ENCODE data around the gene CCNL1.
"Not testable (repeated sequence)": the region's sequence is repeated elsewhere in the genome, so short reads cannot be mapped to it uniquely, and the experiment has no call there.

Gene CCNL1

DNA sequence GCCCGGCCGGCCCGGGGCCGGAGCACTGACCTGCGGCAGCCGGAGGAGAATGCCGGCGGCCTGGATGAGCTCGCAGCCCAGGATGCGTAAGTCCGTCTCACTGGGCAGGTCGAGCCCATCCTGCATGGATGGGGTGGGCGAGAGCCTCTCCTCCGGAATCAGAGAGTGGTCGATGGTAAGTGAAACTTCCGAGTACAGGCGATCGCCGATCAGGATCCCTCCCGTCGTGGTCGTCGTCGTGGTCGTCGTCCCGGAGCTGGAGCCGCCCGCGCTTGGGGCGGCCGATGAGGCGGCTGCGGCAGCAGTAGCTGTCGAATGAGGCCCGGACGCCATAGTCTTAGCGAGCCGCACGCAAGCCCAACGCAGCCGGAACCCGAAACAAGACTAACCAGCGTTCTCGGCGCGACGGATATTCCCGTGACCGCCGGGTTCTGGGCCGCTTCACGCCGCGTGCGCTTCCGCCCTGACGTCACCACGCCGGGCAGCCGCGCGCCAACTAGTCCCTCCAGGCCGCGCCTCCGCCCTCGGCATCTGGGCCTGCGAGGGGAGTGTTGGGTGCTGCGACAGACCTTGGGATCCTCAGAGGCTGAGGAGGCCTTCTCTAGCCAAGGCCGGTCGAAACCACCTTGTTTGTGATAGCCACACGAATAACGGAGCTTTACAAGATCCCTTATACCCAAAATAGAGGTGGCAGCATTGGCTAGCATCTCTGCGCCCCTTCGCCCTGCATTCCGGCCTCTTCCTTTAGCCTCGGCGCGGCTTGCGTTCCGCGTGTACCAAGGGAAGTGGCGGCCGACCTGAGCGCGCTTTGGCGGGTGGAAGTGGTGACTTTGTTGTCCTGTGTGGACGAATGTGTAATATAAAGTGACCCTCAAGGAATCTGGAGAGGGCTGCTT is at the start of gene CCNL1:
Gene CCNL1, minus strand, starts transcription at position 386 of the 896 bp plus-strand sequence. Its CDS starts 53 bp downstream, at position 333.
- DNase-seq = peak; percentile 97

GRCh38 chr3:157204880-157205279 is 44.9 kb upstream of the CCNL1 start:
- no peak for DNase-seq

DNA sequence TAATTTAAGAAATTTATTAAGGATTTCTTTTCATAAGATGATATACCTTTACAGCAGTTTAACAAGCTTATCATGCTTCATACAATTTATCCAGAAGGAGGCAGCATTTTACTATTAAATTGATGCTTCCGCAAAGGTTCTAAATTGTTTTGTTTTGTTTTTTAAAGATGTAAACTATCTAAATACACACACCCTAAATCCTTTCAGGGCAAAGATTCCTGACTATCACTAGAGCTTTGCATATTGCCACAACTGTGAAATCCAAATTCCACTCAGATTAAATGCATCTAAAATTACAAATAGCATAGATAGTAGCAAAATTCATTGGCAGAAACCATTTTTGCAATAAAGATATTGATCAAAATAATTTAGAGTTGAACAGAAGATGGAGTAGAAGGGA is 44.5 kb upstream of the CCNL1 start:
- DNase-seq = no peak

DNA sequence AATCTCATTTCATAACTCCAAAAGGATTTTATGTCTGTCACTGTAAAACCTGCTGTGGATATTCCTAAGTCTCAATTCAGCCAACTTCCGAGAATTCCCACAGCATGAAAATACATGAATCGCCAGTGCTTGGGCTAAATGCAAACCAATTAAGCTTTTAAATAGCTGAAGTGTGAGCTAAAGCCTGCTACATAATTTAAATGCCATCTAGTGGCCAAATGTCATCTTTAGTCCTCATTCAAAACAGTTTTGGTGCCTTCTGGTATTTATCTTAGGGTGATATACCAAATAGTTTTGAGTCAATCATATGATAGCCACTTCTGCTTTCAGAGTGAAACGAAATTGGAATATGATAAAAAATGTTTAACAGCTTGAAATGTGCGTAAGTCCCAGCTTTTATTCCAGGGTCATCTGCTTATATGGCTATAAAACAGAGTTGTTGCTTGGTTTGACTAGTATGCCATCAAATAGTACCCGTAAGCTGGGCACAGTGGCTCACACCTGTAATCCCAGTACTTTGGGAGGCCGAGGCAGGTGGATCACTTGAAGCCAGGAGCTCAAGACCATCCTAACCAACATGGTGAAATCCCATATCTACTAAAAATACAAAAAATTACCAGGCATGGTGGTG is 41.8 kb upstream of the CCNL1 start:
- no peak for DNase-seq

- no peak for DNase-seq
These were observed 39.9 kb upstream of the CCNL1 start for GRCh38 chr3:157199841-157200240.

GRCh38 chr3:157195965-157196364 is 36.0 kb upstream of the CCNL1 start:
- no peak for DNase-seq

DNA sequence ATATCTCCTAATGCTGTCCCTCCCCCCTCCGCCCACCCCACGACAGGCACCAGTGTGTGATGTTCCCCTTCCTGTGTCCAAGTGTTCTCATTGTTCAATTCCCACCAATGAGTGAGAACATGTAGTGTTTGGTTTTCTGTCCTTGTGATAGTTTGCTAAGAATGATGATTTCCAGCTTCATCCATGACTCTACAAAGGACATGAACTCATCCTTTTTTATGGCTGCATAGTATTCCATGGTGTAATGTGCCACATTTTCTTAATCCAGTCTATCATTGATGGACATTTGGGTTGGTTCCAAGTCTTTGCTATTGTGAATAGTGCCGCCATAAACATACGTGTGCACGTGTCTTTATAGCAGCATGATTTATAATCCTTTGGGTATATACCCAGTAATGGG is 31.2 kb upstream of the CCNL1 start:
- DNase-seq = not testable (repeated sequence)

DNA sequence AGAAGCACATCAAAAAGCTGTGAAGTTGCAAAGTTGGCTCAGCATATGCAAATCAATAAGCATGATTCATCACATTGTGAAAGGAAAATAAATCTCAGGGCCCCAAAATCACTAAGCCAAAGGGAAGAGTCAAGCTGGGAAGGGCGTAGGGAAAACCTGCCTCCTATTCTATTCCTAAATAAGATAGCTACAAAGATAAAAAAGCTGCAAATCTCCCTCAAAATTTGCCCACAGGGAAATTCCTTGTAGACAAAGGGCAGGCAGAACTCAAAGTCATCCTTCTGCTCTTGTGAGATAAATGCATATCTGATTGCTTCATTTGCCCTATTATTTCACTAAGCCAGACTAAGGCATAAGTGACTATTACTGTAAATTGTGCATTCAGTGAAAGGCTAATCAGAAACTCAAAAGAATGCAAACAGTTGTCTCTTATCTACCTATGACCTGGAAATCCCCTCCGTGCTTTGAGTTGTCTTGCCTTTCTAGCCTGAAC is 30.5 kb upstream of the CCNL1 start:
- no peak for DNase-seq

DNA sequence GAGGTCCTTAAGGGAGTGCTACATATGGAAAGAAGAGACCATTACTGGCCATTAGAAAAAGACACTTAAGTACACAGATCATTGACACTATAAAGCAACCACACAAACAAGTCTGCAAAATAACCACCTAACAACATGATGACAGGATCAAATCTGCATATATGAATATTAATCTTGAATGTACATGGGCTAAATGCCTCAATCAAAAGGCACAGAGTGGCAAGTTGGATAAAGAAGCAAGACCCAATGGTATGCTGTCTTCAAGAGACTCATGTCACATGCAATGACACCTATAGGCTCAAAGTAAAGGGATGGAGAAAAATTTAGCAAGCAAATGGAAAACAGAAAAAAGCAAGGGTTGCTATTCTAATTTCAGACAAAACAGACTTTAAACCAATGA is 28.4 kb upstream of the CCNL1 start:
- no peak for DNase-seq

- no peak for DNase-seq
These were observed 22.9 kb upstream of the CCNL1 start for GRCh38 chr3:157182879-157183278.

DNA sequence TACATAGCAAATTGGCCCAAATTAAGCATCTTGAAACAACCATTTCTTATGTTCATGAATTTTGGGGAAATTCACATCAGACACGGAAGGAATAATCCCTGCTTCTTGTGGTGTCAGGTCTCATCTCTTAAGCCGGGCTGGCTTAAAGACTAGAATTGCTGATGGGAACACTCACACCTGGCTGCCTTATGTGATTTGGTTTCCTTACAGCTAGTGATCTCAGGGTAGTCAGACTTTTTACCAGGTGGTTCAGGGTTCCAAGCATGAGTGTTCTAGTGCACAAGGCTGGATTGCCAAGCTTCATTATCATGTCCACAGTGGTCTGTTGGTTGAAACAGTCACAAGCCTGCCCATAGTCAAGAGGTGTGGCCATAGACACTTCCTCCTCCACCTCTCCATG is 20.3 kb upstream of the CCNL1 start:
- no peak for DNase-seq

GRCh38 chr3:157179365-157179803 is 19.4 kb upstream of the CCNL1 start:
- no peak for DNase-seq

GRCh38 chr3:157178503-157179364 is 18.8 kb upstream of the CCNL1 start:
- DNase-seq = not testable (repeated sequence)

DNA sequence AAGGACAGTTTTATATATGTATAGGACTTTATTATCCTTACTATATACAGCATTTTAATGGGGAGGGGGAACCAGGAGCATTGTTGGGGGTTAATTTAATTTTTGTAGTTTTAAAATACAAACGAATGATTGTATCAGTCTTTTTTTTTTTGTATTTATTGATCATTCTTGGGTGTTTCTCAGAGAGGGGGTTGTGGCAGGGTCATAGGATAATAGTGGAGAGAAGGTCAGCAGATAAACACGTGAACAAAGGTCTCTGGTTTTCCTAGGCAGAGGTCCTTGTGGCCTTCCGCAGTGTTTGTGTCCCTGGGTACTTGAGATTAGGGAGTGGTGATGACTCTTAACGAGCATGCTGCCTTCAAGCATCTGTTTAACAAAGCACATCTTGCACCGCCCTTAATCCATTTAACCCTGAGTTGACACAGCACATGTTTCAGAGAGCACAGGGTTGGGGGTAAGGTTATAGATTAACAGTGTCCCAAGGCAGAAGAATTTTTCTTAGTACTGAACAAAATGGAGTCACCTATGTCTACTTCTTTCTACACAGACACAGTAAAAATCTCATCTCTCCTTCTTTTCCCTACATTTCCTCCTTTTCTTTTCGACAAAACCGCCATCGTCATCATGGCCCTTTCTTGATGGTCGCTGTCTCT is 18.0 kb upstream of the CCNL1 start:
- not testable (repeated sequence) for DNase-seq

DNA sequence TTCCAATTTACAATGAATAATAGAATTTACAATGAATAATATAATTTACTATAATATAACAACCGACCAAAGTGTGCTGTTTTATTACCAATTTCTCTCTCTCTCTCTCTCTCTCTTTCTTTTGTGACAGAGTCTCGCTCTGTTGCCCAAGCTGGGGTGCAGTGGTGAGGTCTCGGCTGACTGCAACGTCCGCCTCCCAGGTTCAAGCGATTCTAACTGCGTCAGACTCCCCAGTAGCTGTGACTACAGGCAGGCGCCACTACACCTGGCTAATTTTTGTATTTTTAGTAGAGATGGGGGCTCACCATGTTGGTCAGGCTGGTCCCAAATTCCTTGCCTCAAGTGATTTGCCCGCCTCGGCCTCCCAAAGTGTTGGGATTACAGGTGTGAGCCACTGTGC is 17.0 kb upstream of the CCNL1 start:
- DNase-seq = no peak

DNA sequence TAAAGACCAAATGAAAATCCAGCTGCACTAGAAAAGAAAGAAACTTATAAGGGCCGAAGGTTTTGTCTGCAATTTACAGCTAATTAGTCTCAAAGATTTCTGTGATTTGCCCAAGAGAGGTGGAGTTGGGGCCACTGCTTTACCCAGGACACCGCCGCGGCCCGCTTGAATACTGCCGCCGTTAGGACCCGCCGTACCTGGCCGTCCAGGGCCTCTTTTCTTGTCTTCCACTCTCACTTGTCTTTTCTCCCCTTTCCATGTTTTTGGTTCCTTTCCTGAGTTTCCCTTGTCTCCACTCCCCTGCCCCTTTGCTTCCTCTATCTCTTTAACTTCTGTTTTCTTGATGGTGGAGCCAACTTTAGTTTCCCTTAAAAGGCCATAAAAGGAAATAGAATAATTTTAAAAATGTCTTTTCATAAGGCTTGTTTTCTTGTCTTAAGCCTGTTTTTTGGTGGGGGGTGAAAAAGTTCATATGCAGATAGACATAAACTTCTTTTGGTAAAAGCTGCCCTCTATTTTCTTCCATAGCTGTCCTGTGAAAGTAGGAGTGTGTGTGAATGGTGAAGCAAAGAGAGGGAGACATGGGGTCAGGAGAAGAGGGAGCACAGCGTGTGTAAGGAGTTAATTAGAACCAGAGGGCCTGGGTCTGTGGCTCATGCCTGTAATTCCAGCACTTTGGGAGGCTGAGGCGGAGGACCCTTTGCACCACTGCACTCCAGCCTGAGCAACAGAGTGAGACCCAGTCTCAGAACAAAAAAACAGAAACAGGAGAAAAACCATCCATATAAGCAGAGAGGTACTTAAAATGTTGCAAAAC is 16.0 kb upstream of the CCNL1 start:
- no peak for DNase-seq

DNA sequence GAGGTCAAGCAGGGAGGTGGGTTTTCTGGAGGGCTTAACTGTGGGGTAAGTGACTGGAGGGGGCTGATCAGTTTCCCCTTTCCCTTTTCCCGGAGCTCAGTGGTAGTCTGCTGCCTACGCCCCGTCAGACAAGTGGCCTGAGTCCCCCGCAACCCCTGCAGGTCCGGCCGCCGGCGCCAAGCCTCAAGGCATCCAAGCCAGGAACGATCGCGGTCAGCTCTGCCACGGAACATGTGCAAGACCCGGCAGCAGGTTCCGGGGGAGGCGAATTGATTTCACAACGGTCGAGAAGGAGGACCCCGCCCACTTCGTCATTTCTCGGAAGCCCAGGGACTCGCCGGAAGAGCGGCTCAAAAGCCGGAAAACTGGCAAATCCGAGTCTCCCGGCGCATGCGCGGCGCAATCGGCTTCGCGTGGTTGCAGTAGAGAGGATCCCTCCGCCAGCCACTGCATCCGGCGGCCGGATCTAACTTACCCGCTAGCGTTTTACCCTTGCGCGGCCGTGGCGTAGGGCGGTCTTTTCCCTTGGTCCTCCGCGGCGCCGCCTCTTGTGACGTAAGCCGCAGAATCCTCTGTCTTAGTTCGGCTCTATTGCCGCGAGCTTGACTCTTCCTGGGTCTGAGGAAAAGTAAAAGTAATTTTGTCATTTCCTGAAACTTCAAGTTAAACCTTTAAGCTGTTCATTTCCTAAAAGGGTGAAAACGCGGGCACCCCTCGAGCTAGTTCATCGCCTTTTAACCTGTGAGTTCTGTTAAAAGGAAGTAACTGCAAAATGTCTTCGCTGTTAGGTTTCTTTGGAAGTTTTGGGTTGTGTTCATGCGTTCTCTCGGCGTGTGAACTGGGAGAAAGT is 14.9 kb upstream of the CCNL1 start:
- DNase-seq = peak; percentile 99

DNA sequence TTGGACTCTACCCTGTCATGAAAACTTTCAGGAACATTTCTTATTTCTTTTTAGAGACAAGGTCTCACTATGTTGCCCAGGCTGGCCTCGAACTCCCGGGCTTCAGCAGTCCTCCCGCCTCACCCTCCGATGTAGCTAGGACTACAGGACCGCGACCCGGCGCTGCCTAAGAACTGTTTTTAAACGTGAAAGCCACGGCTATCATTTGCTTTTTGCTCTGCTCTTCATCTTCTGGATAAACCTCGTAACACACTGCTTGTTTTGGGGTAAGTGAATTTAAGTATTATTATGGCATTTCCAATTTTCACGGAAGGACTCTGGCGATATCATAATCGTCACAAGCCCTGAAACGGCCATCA is 14.3 kb upstream of the CCNL1 start:
- no peak for DNase-seq

DNA sequence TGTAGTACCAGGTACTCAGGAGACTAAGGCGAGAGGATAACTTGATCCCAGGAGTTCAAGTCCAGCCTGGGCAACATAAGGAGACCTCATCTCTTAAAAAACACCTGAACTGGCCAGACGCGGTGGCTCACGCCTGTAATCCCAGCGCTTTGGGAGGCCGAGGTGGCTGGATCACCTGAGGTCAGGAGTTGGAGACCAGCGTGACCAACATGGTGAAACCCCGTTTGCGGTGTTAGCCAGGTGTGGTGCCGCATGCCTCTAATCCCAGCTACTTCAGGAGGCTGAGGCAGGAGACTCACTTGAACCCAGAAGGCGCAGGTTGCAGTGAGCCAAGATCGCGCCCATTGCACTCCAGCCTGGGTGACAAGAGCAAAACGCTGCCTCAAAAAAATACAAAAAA is 13.4 kb upstream of the CCNL1 start:
- not testable (repeated sequence) for DNase-seq

DNA sequence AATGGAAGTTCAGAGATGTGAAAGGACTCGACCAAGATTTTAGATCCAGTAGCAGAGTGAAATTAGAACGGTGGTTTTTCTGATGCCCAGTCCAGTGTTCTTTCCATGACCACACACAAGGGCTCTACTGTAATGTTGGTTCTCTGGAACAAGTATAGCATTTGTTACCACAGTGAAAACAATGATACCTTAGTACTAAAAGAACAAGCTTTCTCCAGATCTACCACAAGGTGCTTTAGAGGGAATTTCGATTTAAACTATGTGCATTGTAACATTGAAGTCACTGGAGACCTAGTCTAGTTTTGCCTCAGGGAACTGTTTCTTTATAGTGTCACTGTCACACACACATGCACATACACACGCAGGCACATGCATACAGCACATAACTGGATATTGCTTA is 12.8 kb upstream of the CCNL1 start:
- no peak for DNase-seq

GRCh38 chr3:157170861-157171260 is 10.9 kb upstream of the CCNL1 start:
- no peak for DNase-seq

Data from stimulated activated CD8-positive, alpha-beta memory T cell treated with anti-CD3 and anti-CD28 coated beads, Interleukin-4, amount 100 ng/mL, for 48 hours (primary cell).